ENCODE measurements around the gene SENP8.

GRCh38 chr15:72098040-72098439 lies 20.2 kb upstream of the SENP8 start:
- TF ChIP-seq CTCF (IDR thresholded peaks at IDR 0.05; ENCODE audit: insufficient read depth, low read length, poor library complexity, severe bottlenecking) (no peak), EZH2phosphoT487 (conservative IDR thresholded peaks at IDR 0.05; ENCODE audit: low read length) (no peak)
